ENCODE data around the gene GPC6. TPM values are rescaled to one million over a fixed set of nuclear protein-coding genes. Genes with fewer than 3 reads are reported as not detected.

Gene GPC6
- polyA plus RNA-seq, 1 donor from 2014 or later = 9.0 TPM

DNA sequence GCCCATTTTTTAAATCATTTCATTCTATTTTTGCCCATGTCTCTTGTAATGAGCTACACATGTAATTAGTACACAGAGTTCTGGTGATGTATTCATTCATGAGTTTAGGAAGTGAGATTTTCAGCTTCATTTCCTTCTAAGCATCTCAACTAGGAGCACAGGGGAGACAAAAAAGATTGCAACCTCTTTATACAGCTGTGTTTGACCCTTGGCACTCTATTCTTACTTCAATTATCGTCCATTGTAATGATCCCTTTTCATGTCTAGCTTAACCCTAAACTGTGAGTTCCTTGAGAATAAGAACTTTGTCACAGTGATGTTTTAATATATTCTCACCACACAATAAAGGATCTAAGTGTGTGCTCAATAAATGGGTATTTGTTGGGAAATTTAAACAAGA is 67.1 kb downstream of the GPC6 start:
- H3K36me3 ChIP-seq (ENCODE audit: insufficient read depth, low read length) = no peaks in the 10 kb centered on the region
- TF ChIP-seq TAF1 (IDR thresholded peaks at IDR 0.05; ENCODE audit: low read depth) (no peak), EP300 (conservative IDR thresholded peaks at IDR 0.05; ENCODE audit: poor library complexity, severe bottlenecking) (no peak)
- no peaks in the 10 kb centered on the region for H4K20me1 ChIP-seq (ENCODE audit: insufficient read depth)
- no peak overlapping the region for H3K27ac ChIP-seq (ENCODE audit: low read length)
- H3K79me2 ChIP-seq (replicated peaks; ENCODE audit: insufficient read depth, low read length) = peaks cover 6% of the 10 kb centered on the region
- H2AFZ ChIP-seq (ENCODE audit: low read depth, low read length) = no peak overlapping the region
- H3K9me3 ChIP-seq (ENCODE audit: low read length) = no peaks in the 10 kb centered on the region
- no peak overlapping the region for H3K4me2 ChIP-seq (ENCODE audit: low read length)
- no peaks in the 10 kb centered on the region for H3K9me2 ChIP-seq (ENCODE audit: insufficient read depth, low read length)
- no peak overlapping the region for H3K9ac ChIP-seq (ENCODE audit: low read length)
- H3K27me3 ChIP-seq (ENCODE audit: insufficient read depth, low read depth, low read length) = no peaks in the 10 kb centered on the region
- no peak overlapping the region for H3K4me3 ChIP-seq (ENCODE audit: low read length)
- H3F3A ChIP-seq (ENCODE audit: insufficient read depth, low read length, poor library complexity, severe bottlenecking) = no peaks in the 10 kb centered on the region

DNA sequence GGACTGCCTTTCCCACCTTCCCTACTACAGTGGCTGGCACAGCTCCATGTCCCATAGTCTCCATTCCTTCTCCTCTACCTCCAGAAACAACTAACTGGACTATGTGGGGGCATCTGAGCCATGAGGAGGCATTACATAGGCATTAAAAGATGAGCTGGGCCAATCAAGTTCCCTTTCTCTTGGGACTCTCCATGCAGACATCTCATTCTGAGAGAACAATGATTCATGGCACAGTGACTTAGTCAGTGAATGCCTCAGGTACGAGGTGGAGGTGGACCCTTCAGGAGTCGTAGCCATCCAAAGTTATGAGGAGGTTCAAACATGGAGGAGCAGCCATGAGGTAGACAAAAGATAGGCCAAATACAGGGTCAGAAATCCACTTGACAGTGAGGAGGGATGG is 70.0 kb downstream of the GPC6 start:
- Histone ChIP-seq H3K9me3 (ENCODE audit: low read length) (no peaks in the 10 kb centered on the region), H3K9ac (ENCODE audit: low read length) (no peak overlapping the region), H2AFZ (ENCODE audit: low read depth, low read length) (no peak overlapping the region), H4K20me1 (ENCODE audit: insufficient read depth) (no peaks in the 10 kb centered on the region), H3K36me3 (ENCODE audit: insufficient read depth, low read length) (no peaks in the 10 kb centered on the region), H3K27ac (ENCODE audit: low read length) (no peak overlapping the region), H3K79me2 (replicated peaks; ENCODE audit: insufficient read depth, low read length) (peaks cover 6% of the 10 kb centered on the region), H3K27me3 (ENCODE audit: insufficient read depth, low read depth, low read length) (no peaks in the 10 kb centered on the region), H3K4me2 (ENCODE audit: low read length) (no peak overlapping the region), H3K4me3 (ENCODE audit: low read length) (no peak overlapping the region), H3F3A (ENCODE audit: insufficient read depth, low read length, poor library complexity, severe bottlenecking) (no peaks in the 10 kb centered on the region), H3K9me2 (ENCODE audit: insufficient read depth, low read length) (no peaks in the 10 kb centered on the region)
- TF ChIP-seq CTCF (IDR thresholded peaks at IDR 0.05; ENCODE audit: poor library complexity, severe bottlenecking) (no peak), EP300 (conservative IDR thresholded peaks at IDR 0.05; ENCODE audit: poor library complexity, severe bottlenecking) (no peak), TAF1 (IDR thresholded peaks at IDR 0.05; ENCODE audit: low read depth) (no peak), POLR2AphosphoS5 (IDR thresholded peaks at IDR 0.05) (no peak), MXI1 (conservative IDR thresholded peaks at IDR 0.05; ENCODE audit: poor library complexity, severe bottlenecking) (no peak), RAD21 (conservative IDR thresholded peaks at IDR 0.05) (no peak), SMC3 (conservative IDR thresholded peaks at IDR 0.05; ENCODE audit: poor library complexity) (no peak), EZH2 (IDR thresholded peaks at IDR 0.05; ENCODE audit: borderline replicate concordance, insufficient read depth, low read length, poor library complexity, severe bottlenecking) (no peak)
- TF ChIP-seq, protein P1, sequence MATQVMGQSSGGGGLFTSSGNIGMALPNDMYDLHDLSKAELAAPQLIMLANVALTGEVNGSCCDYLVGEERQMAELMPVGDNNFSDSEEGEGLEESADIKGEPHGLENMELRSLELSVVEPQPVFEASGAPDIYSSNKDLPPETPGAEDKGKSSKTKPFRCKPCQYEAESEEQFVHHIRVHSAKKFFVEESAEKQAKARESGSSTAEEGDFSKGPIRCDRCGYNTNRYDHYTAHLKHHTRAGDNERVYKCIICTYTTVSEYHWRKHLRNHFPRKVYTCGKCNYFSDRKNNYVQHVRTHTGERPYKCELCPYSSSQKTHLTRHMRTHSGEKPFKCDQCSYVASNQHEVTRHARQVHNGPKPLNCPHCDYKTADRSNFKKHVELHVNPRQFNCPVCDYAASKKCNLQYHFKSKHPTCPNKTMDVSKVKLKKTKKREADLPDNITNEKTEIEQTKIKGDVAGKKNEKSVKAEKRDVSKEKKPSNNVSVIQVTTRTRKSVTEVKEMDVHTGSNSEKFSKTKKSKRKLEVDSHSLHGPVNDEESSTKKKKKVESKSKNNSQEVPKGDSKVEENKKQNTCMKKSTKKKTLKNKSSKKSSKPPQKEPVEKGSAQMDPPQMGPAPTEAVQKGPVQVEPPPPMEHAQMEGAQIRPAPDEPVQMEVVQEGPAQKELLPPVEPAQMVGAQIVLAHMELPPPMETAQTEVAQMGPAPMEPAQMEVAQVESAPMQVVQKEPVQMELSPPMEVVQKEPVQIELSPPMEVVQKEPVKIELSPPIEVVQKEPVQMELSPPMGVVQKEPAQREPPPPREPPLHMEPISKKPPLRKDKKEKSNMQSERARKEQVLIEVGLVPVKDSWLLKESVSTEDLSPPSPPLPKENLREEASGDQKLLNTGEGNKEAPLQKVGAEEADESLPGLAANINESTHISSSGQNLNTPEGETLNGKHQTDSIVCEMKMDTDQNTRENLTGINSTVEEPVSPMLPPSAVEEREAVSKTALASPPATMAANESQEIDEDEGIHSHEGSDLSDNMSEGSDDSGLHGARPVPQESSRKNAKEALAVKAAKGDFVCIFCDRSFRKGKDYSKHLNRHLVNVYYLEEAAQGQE (IDR thresholded peaks at IDR 0.05; ENCODE audit: borderline replicate concordance) = no peak

DNA sequence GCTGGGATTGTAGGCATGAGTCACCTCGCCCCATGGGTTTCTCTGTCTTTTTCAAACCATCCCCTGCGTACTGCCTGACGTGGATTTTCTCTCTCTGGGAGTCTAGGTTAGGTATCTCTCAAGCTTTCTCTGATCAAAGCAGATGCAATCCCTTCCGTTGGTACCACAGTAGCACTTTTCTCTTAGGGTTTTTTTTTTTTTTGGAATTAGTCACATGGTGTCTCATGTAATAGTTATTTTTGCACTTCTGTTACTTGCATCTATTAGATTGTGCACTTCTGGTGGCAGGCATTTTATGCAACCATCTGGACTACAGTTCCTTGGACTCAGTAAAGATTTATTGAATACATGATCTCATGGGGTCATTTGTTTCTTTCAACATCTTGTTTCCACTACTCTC is 72.1 kb downstream of the GPC6 start:
- no peak overlapping the region for H3K27ac ChIP-seq (ENCODE audit: low read length)
- TF ChIP-seq TAF1 (IDR thresholded peaks at IDR 0.05; ENCODE audit: low read depth) (no peak), EZH2 (IDR thresholded peaks at IDR 0.05; ENCODE audit: borderline replicate concordance, insufficient read depth, low read length, poor library complexity, severe bottlenecking) (no peak), MXI1 (conservative IDR thresholded peaks at IDR 0.05; ENCODE audit: poor library complexity, severe bottlenecking) (no peak), SMC3 (conservative IDR thresholded peaks at IDR 0.05; ENCODE audit: poor library complexity) (no peak)

More for the DNA sequence above, 72.1 kb downstream of the GPC6 start:
- Histone ChIP-seq H4K20me1 (ENCODE audit: insufficient read depth) (no peaks in the 10 kb centered on the region), H3K9me3 (ENCODE audit: low read length) (no peaks in the 10 kb centered on the region), H3K4me2 (ENCODE audit: low read length) (no peak overlapping the region), H3K36me3 (ENCODE audit: insufficient read depth, low read length) (no peaks in the 10 kb centered on the region), H2AFZ (ENCODE audit: low read depth, low read length) (no peak overlapping the region), H3K4me3 (ENCODE audit: low read length) (no peak overlapping the region), H3K9ac (ENCODE audit: low read length) (no peak overlapping the region), H3K27me3 (ENCODE audit: insufficient read depth, low read depth, low read length) (no peaks in the 10 kb centered on the region), H3K9me2 (ENCODE audit: insufficient read depth, low read length) (no peaks in the 10 kb centered on the region), H3K79me2 (replicated peaks; ENCODE audit: insufficient read depth, low read length) (peaks cover 3% of the 10 kb centered on the region), H3F3A (ENCODE audit: insufficient read depth, low read length, poor library complexity, severe bottlenecking) (no peaks in the 10 kb centered on the region)

Measured in neural cell (in vitro differentiated cells).